ENCODE measurements around the gene ZG16B.

DNA sequence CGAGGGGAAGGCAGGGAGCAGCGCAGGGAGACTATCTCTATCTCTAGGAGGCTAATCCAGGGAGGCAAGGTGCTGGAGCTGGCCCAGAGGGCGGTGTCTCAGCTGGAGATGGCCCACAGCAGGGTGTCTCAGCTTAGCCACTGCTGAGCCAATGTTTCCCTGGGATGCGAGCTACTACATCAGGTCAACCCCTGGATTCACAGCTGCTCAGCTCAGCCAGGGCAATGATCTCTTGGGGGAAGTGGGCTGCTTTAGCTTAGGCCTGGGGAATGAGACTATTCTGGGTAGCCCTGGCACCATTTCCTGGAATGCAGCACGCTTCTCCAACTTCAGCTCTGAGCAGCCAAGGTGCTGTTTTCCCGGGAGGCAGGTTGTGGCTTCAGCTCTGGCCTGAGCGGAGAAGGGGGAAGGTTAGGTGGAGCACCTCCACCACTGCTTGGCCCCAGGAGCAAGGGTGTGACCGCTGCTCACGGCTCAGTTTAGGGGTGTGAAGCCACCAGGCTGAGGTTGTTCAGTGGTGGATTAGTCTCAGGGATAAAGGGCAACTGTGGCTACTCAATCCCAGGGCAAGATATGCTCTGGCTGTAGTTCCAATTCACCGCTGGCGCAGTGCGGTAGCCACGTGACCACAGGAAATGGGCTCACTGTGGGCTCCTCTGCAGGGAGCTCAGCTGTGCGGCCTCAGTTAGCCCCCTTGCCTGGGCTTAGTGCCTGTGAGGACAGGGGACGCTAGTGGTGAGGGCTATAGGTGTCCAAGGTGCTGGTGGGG lies 18.2 kb upstream of the ZG16B start:
- TF ChIP-seq, protein P1, sequence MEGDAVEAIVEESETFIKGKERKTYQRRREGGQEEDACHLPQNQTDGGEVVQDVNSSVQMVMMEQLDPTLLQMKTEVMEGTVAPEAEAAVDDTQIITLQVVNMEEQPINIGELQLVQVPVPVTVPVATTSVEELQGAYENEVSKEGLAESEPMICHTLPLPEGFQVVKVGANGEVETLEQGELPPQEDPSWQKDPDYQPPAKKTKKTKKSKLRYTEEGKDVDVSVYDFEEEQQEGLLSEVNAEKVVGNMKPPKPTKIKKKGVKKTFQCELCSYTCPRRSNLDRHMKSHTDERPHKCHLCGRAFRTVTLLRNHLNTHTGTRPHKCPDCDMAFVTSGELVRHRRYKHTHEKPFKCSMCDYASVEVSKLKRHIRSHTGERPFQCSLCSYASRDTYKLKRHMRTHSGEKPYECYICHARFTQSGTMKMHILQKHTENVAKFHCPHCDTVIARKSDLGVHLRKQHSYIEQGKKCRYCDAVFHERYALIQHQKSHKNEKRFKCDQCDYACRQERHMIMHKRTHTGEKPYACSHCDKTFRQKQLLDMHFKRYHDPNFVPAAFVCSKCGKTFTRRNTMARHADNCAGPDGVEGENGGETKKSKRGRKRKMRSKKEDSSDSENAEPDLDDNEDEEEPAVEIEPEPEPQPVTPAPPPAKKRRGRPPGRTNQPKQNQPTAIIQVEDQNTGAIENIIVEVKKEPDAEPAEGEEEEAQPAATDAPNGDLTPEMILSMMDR (conservative IDR thresholded peaks at IDR 0.05 in 1 of 2, IDR thresholded peaks at IDR 0.05 in 1 of 2; ENCODE audit: extremely low read depth in 1 of 2, insufficient read depth in 1 of 2, low read depth in 1 of 2, low read length in 2 of 2), result no peak
- no peak for TF ChIP-seq EZH2 (IDR thresholded peaks at IDR 0.05; ENCODE audit: borderline replicate concordance, low read length)

Data from mammary epithelial cell (primary cell).